ENCODE results near the gene LGALS7. TPM values are rescaled to one million over a fixed set of nuclear protein-coding genes. Genes with fewer than 3 reads are reported as not detected.

The LGALS7 gene
- total and polyA plus RNA-seq, 2 of the 13 experiments (the other 11 are each of a cell fraction or from before 2014, with no cell fraction given), result 0.73 TPM; not detected in 1

DNA sequence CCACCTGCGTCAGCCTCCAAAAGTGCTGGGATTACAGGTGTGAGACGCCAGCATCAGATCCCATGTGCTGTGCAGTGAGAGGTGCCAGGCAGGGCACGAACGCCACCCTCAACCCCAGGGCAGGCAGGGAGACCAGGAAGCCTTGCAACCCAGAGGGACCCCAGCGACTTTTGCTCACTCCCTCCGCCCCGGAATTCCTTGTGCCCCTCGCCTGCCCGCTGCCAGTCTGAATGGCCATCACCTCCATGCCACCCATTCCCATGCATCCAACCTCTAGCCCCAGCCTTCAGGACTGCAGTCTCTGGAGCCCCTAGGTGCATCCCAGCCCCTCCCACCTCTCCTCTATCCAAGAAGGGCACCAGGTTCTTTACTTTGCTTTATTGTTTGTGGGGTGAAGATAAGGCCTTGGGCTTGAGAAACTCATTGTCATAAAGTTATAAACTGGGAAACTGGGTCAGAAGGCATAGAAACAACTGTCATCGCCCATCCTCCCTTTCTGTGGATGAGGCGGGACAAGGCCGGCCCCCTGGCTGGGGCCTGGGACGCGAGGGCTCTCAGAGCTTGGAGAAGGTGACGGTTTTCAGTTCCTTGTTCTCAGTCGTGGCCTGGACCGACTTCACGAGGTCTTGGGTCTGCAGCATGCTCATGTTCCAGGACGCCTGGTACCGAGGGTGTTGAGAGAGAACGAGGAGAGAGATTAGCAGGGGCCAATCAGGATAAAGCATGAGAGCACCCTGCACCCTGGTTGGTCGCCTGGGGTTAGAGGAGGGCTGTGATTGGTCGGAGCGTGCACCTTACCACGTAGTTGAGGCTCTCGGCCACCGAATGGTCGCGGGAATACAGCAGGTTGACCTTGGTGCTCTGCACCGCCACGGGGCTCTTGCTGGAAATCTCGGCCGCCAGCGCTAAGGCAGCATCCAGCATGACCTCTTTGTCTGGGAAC, 42.0 kb upstream of the LGALS7 start:
- FAIRE-seq (no peak), DNase-seq (ENCODE audit: low spot score) (no peak), ATAC-seq (no peak)
- TSS peak; percentile 74 for BruUV-seq (replicated peaks)
- H3K4me2 ChIP-seq (ENCODE audit: low read depth, low read length), result no peak overlapping the region
- peaks cover 36% of the 10 kb centered on the region for H3K4me1 ChIP-seq (ENCODE audit: insufficient read depth, low read length)
- no peaks in the 10 kb centered on the region for H3K9me3 ChIP-seq (ENCODE audit: low read length)
- H3K9ac ChIP-seq (ENCODE audit: insufficient read depth, low read depth, low read length), result no peak overlapping the region
- in situ Hi-C loops (cut with HindIII; ENCODE audit: extremely low pct_ligation_motif_present, low pct_unique_long_range_greater_than_20kb) (no loop called here), intact Hi-C loops (cut with micrococcal nuclease; ENCODE audit: unreplicated experiment) (no loop called here)
- H3K79me2 ChIP-seq (ENCODE audit: insufficient read depth, low read length), result no peaks in the 10 kb centered on the region
- H4K20me1 ChIP-seq (ENCODE audit: insufficient read depth, low read length), result no peaks in the 10 kb centered on the region
- ChIA-PET POLR2A (interaction anchor here (1.0 to 1.7 kb wide), 4 partner anchors 16 to 34 kb away, joined by 3 to 4 read pairs (median 3); partner anchors contain the start of gene ECH1), CTCF (ENCODE audit: low intra/inter-chr PET ratio, low total read pairs) (no interaction called here)
- WGBS (ENCODE audit: low lambda C conversion rate), result 97% methylated on average over 30 of the region's 34 CpGs
- H2AFZ ChIP-seq (ENCODE audit: low read length), result no peak overlapping the region
- no peak overlapping the region for H3K4me3 ChIP-seq (replicated peaks in 1 of 3; ENCODE audit: insufficient read depth in 1 of 3, low read depth in 2 of 3, low read length in 3 of 3)
- H3K27me3 ChIP-seq (ENCODE audit: control insufficient read depth in 1 of 2, insufficient read depth in 2 of 2, low read length in 2 of 2), result no peaks in the 10 kb centered on the region
- H3K27ac ChIP-seq (ENCODE audit: extremely low read length, insufficient read depth, low read length), result no peak overlapping the region
- peaks cover 11 to 27% of the 10 kb centered on the region in 2 experiments; a peak in 4 of 5 replicates for H3K36me3 ChIP-seq (replicated peaks in 1 of 2; ENCODE audit: control insufficient read depth in 1 of 2, insufficient read depth in 2 of 2, low read length in 2 of 2)
- TF ChIP-seq MLLT10 (CRISPR knock-in tag; IDR thresholded peaks at IDR 0.05) (no peak), ZNF792 (CRISPR knock-in tag; IDR thresholded peaks at IDR 0.05) (no peak), SOX5 (CRISPR knock-in tag; IDR thresholded peaks at IDR 0.05; ENCODE audit: borderline replicate concordance) (no peak), HNRNPL (IDR thresholded peaks at IDR 0.05; ENCODE audit: low read depth, low read length) (0 out of 2 replicates have a peak, but pooled peaks have one; percentile 35), ZNF510 (CRISPR knock-in tag; IDR thresholded peaks at IDR 0.05; ENCODE audit: low read depth) (no peak), RNF2 (conservative IDR thresholded peaks at IDR 0.05; ENCODE audit: low read depth) (no peak), POLR2A (IDR thresholded peaks at IDR 0.05; ENCODE audit: insufficient read depth in 1 of 2, low read depth in 2 of 2, low read length in 2 of 2) (0 out of 4 replicates have a peak, but pooled peaks of 1 of the 2 experiments have one; percentile 18), KLF13 (CRISPR knock-in tag; IDR thresholded peaks at IDR 0.05) (no peak)
- TF ChIP-seq, protein P1, sequence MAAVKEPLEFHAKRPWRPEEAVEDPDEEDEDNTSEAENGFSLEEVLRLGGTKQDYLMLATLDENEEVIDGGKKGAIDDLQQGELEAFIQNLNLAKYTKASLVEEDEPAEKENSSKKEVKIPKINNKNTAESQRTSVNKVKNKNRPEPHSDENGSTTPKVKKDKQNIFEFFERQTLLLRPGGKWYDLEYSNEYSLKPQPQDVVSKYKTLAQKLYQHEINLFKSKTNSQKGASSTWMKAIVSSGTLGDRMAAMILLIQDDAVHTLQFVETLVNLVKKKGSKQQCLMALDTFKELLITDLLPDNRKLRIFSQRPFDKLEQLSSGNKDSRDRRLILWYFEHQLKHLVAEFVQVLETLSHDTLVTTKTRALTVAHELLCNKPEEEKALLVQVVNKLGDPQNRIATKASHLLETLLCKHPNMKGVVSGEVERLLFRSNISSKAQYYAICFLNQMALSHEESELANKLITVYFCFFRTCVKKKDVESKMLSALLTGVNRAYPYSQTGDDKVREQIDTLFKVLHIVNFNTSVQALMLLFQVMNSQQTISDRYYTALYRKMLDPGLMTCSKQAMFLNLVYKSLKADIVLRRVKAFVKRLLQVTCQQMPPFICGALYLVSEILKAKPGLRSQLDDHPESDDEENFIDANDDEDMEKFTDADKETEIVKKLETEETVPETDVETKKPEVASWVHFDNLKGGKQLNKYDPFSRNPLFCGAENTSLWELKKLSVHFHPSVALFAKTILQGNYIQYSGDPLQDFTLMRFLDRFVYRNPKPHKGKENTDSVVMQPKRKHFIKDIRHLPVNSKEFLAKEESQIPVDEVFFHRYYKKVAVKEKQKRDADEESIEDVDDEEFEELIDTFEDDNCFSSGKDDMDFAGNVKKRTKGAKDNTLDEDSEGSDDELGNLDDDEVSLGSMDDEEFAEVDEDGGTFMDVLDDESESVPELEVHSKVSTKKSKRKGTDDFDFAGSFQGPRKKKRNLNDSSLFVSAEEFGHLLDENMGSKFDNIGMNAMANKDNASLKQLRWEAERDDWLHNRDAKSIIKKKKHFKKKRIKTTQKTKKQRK (IDR thresholded peaks at IDR 0.05; ENCODE audit: low read length), result no peak
- TF ChIP-seq, protein P2, sequence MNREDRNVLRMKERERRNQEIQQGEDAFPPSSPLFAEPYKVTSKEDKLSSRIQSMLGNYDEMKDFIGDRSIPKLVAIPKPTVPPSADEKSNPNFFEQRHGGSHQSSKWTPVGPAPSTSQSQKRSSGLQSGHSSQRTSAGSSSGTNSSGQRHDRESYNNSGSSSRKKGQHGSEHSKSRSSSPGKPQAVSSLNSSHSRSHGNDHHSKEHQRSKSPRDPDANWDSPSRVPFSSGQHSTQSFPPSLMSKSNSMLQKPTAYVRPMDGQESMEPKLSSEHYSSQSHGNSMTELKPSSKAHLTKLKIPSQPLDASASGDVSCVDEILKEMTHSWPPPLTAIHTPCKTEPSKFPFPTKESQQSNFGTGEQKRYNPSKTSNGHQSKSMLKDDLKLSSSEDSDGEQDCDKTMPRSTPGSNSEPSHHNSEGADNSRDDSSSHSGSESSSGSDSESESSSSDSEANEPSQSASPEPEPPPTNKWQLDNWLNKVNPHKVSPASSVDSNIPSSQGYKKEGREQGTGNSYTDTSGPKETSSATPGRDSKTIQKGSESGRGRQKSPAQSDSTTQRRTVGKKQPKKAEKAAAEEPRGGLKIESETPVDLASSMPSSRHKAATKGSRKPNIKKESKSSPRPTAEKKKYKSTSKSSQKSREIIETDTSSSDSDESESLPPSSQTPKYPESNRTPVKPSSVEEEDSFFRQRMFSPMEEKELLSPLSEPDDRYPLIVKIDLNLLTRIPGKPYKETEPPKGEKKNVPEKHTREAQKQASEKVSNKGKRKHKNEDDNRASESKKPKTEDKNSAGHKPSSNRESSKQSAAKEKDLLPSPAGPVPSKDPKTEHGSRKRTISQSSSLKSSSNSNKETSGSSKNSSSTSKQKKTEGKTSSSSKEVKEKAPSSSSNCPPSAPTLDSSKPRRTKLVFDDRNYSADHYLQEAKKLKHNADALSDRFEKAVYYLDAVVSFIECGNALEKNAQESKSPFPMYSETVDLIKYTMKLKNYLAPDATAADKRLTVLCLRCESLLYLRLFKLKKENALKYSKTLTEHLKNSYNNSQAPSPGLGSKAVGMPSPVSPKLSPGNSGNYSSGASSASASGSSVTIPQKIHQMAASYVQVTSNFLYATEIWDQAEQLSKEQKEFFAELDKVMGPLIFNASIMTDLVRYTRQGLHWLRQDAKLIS (CRISPR knock-in tag; IDR thresholded peaks at IDR 0.05), result no peak
- TF ChIP-seq, protein P3, sequence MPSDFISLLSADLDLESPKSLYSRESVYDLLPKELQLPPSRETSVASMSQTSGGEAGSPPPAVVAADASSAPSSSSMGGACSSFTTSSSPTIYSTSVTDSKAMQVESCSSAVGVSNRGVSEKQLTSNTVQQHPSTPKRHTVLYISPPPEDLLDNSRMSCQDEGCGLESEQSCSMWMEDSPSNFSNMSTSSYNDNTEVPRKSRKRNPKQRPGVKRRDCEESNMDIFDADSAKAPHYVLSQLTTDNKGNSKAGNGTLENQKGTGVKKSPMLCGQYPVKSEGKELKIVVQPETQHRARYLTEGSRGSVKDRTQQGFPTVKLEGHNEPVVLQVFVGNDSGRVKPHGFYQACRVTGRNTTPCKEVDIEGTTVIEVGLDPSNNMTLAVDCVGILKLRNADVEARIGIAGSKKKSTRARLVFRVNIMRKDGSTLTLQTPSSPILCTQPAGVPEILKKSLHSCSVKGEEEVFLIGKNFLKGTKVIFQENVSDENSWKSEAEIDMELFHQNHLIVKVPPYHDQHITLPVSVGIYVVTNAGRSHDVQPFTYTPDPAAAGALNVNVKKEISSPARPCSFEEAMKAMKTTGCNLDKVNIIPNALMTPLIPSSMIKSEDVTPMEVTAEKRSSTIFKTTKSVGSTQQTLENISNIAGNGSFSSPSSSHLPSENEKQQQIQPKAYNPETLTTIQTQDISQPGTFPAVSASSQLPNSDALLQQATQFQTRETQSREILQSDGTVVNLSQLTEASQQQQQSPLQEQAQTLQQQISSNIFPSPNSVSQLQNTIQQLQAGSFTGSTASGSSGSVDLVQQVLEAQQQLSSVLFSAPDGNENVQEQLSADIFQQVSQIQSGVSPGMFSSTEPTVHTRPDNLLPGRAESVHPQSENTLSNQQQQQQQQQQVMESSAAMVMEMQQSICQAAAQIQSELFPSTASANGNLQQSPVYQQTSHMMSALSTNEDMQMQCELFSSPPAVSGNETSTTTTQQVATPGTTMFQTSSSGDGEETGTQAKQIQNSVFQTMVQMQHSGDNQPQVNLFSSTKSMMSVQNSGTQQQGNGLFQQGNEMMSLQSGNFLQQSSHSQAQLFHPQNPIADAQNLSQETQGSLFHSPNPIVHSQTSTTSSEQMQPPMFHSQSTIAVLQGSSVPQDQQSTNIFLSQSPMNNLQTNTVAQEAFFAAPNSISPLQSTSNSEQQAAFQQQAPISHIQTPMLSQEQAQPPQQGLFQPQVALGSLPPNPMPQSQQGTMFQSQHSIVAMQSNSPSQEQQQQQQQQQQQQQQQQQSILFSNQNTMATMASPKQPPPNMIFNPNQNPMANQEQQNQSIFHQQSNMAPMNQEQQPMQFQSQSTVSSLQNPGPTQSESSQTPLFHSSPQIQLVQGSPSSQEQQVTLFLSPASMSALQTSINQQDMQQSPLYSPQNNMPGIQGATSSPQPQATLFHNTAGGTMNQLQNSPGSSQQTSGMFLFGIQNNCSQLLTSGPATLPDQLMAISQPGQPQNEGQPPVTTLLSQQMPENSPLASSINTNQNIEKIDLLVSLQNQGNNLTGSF (CRISPR knock-in tag; IDR thresholded peaks at IDR 0.05), result no peak

All from HepG2 (cell line).